H1 (cell line): ENCODE results near the gene RDH14. TPM values are rescaled to one million over a fixed set of nuclear protein-coding genes. Genes with fewer than 3 reads are reported as not detected.

Source experiments
- E2F6 ChIP-seq: IDR thresholded peaks from 2 replicates; pipeline ENCODE4 v1.6.1; 2012; ENCODE audit warnings: inconsistent platforms
- KDM1A ChIP-seq: fragments of 200-600, 300-600 bp; sonication (generic); IDR thresholded peaks from 2 replicates; pipeline ENCODE4 v1.7.1; 2016; ENCODE audit warnings: mild to moderate bottlenecking, low read length, borderline replicate concordance
- KDM4A ChIP-seq: IDR thresholded peaks from one replicate; pipeline ENCODE4 v1.7.1; 2012; ENCODE audit warnings: low read depth, mild to moderate bottlenecking, moderate library complexity, low read length, inconsistent platforms; ENCODE audit not compliant: severe bottlenecking
- POLR2A ChIP-seq, 2 experiments: IDR thresholded peaks; 1 replicate in 1 of 2; 2 replicates in 1 of 2; pipeline ENCODE4 v1.6.1; 2011; ENCODE audit warnings: low read depth in 2 of 2, low read length in 2 of 2, mild to moderate bottlenecking in 2 of 2; ENCODE audit errors: control extremely low read depth in 1 of 2
- RBBP5 ChIP-seq: IDR thresholded peaks from 2 replicates; pipeline ENCODE4 v1.7.1; 2012; ENCODE audit warnings: low read depth, mild to moderate bottlenecking, inconsistent platforms, low read length, moderate library complexity, borderline replicate concordance
- polyA plus RNA-seq, 7 experiments: library from polyadenylated mRNA; depleted of rRNA in 3 of 7; stranded (reverse) in 5 of 7; unstranded in 2 of 7; fragments of >200 nt in 5 of 7; fragments of 200-250 nt in 2 of 7; gene quantifications; 1 replicate in 5 of 7; 2 replicates in 1 of 7; 4 replicates in 1 of 7; pipeline versions ENCODE4 v1.2.1 to v1.2.3, GENCODE V29; 2011 to 2013; ENCODE audit warnings: missing spikeins in 2 of 7, mixed read lengths in 2 of 7
- total RNA-seq: library from RNA; stranded (reverse); fragmentation: NEBNext Ultra II Directional; extraction: Animal tissue kit (Norgen Biotek cat#: 25700); gene quantifications from 2 replicates; pipeline ENCODE4 v1.2.1, GENCODE V29; 2021
- TF ChIP-seq, protein P1 (sequence below): IDR thresholded peaks from 2 replicates; pipeline ENCODE4 v1.6.1; 2011; ENCODE audit warnings: low read depth, mild to moderate bottlenecking, low read length; ENCODE audit not compliant: insufficient read depth

RDH14 gene
- total and polyA plus RNA-seq, 2 of the 8 experiments (the other 6 are each of a cell fraction or from before 2014, with no cell fraction given): 14.7 to 23.6 TPM

GRCh38 chr2:18551169-18551568 is 9.3 kb downstream of the RDH14 start (continued):
- TF ChIP-seq, protein P1, sequence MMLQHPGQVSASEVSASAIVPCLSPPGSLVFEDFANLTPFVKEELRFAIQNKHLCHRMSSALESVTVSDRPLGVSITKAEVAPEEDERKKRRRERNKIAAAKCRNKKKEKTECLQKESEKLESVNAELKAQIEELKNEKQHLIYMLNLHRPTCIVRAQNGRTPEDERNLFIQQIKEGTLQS: no peak
- TF ChIP-seq E2F6 (no peak), KDM4A (no peak), POLR2A (IDR thresholded peaks at IDR 0.05; ENCODE audit: control extremely low read depth in 1 of 2, low read depth in 2 of 2, low read length in 2 of 2) (no peak), KDM1A (no peak), RBBP5 (no peak)
